ENCODE results near the gene EP400.

GRCh38 chr12:132057691-132058090 is 107.9 kb downstream of the EP400 start:
- TF ChIP-seq EZH2phosphoT487 (IDR thresholded peaks at IDR 0.05; ENCODE audit: borderline replicate concordance, low read length): no peak
- no peak for TF ChIP-seq CTCF (IDR thresholded peaks at IDR 0.05; ENCODE audit: low read depth, low read length, poor library complexity, severe bottlenecking)
